ENCODE data around the gene GRIK4. TPM values are rescaled to one million over a fixed set of nuclear protein-coding genes. Genes with fewer than 3 reads are reported as not detected.

The GRIK4 gene
- total and polyA plus RNA-seq, 4 donors: 0.05 to 0.25 (median 0.06) TPM; not detected in 1

- 85% methylated on average over 6 of the region's 6 CpGs for WGBS
- Histone ChIP-seq H3K9me3 (ENCODE audit: control insufficient read depth in 4 of 4, low read length in 3 of 4) (no peaks in the 10 kb centered on the region), H3K36me3 (ENCODE audit: control insufficient read depth in 4 of 4, insufficient read depth in 3 of 4, low read depth in 1 of 4, low read length in 3 of 4) (no peaks in the 10 kb centered on the region), H3K4me1 (ENCODE audit: control insufficient read depth in 4 of 4, insufficient read depth in 4 of 4, low read length in 3 of 4) (no peaks in the 10 kb centered on the region), H3K27ac (ENCODE audit: low read depth in 1 of 2, low read length in 2 of 2) (no peak overlapping the region), H3K9ac (ENCODE audit: low read depth in 1 of 2, low read length in 2 of 2) (no peak overlapping the region), H3K27me3 (ENCODE audit: control insufficient read depth in 4 of 4, insufficient read depth in 4 of 4, low read length in 3 of 4) (peaks cover 0 to 2% (median 0%) of the 10 kb centered on the region in 4 donors), H3K4me3 (ENCODE audit: low read depth in 1 of 3, low read length in 3 of 3) (no peak overlapping the region)
- no peak for DNase-seq (ENCODE audit: low spot score)
- TF ChIP-seq YY1 (IDR thresholded peaks at IDR 0.05) (no peak), TAF1 (conservative IDR thresholded peaks at IDR 0.05) (no peak), CTCF (IDR thresholded peaks at IDR 0.05; ENCODE audit: low read depth, low read length, missing input control) (no peak), JUND (IDR thresholded peaks at IDR 0.05) (no peak), ATF3 (IDR thresholded peaks at IDR 0.05) (no peak), EGR1 (IDR thresholded peaks at IDR 0.05; ENCODE audit: low read depth in 2 of 2) (no peak), FOXA2 (IDR thresholded peaks at IDR 0.05) (no peak), SP1 (IDR thresholded peaks at IDR 0.05) (no peak), MAX (IDR thresholded peaks at IDR 0.05) (no peak), RAD21 (IDR thresholded peaks at IDR 0.05) (no peak), RXRA (IDR thresholded peaks at IDR 0.05) (no peak), HNF4A (conservative IDR thresholded peaks at IDR 0.05) (no peak), ZBTB33 (IDR thresholded peaks at IDR 0.05) (no peak)
Measured at GRCh38 chr11:120717623-120718022, 206.1 kb downstream of the GRIK4 start.

- 86% methylated on average over 8 of the region's 8 CpGs for WGBS
- TF ChIP-seq RAD21 (IDR thresholded peaks at IDR 0.05) (no peak), ATF3 (IDR thresholded peaks at IDR 0.05) (no peak), TAF1 (conservative IDR thresholded peaks at IDR 0.05) (no peak), NR2F2 (IDR thresholded peaks at IDR 0.05) (no peak), CTCF (IDR thresholded peaks at IDR 0.05; ENCODE audit: low read depth, low read length, missing input control) (no peak), ZBTB33 (IDR thresholded peaks at IDR 0.05) (no peak), HNF4A (conservative IDR thresholded peaks at IDR 0.05) (no peak), FOXA2 (IDR thresholded peaks at IDR 0.05) (no peak), FOXA1 (IDR thresholded peaks at IDR 0.05) (no peak), JUND (IDR thresholded peaks at IDR 0.05) (no peak), YY1 (IDR thresholded peaks at IDR 0.05) (no peak)
- TF ChIP-seq, protein P1, sequence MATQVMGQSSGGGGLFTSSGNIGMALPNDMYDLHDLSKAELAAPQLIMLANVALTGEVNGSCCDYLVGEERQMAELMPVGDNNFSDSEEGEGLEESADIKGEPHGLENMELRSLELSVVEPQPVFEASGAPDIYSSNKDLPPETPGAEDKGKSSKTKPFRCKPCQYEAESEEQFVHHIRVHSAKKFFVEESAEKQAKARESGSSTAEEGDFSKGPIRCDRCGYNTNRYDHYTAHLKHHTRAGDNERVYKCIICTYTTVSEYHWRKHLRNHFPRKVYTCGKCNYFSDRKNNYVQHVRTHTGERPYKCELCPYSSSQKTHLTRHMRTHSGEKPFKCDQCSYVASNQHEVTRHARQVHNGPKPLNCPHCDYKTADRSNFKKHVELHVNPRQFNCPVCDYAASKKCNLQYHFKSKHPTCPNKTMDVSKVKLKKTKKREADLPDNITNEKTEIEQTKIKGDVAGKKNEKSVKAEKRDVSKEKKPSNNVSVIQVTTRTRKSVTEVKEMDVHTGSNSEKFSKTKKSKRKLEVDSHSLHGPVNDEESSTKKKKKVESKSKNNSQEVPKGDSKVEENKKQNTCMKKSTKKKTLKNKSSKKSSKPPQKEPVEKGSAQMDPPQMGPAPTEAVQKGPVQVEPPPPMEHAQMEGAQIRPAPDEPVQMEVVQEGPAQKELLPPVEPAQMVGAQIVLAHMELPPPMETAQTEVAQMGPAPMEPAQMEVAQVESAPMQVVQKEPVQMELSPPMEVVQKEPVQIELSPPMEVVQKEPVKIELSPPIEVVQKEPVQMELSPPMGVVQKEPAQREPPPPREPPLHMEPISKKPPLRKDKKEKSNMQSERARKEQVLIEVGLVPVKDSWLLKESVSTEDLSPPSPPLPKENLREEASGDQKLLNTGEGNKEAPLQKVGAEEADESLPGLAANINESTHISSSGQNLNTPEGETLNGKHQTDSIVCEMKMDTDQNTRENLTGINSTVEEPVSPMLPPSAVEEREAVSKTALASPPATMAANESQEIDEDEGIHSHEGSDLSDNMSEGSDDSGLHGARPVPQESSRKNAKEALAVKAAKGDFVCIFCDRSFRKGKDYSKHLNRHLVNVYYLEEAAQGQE (IDR thresholded peaks at IDR 0.05): no peak
Measured at GRCh38 chr11:120718171-120718570, 206.6 kb downstream of the GRIK4 start.

More at GRCh38 chr11:120718171-120718570, 206.6 kb downstream of the GRIK4 start:
- DNase-seq (ENCODE audit: low spot score): no peak
- H3K36me3 ChIP-seq (ENCODE audit: control insufficient read depth in 4 of 4, insufficient read depth in 3 of 4, low read depth in 1 of 4, low read length in 3 of 4): no peaks in the 10 kb centered on the region
- H3K9ac ChIP-seq (ENCODE audit: low read depth in 1 of 2, low read length in 2 of 2): no peak overlapping the region
- no peak overlapping the region for H3K27ac ChIP-seq (ENCODE audit: low read depth in 1 of 2, low read length in 2 of 2)
- no peaks in the 10 kb centered on the region for H3K9me3 ChIP-seq (ENCODE audit: control insufficient read depth in 4 of 4, low read length in 3 of 4)
- H3K27me3 ChIP-seq (ENCODE audit: control insufficient read depth in 4 of 4, insufficient read depth in 4 of 4, low read length in 3 of 4): peaks cover 0 to 2% (median 0%) of the 10 kb centered on the region in 4 donors
- no peaks in the 10 kb centered on the region for H3K4me1 ChIP-seq (ENCODE audit: control insufficient read depth in 4 of 4, insufficient read depth in 4 of 4, low read length in 3 of 4)
- no peak overlapping the region for H3K4me3 ChIP-seq (ENCODE audit: low read depth in 1 of 3, low read length in 3 of 3)

Measured in liver (tissue), 9 donors.